Astrocyte (in vitro differentiated cells and primary cell): Measurements from ENCODE around the gene RAB3IL1.

ENCODE experiments used
- CTCF ChIP-seq: IDR thresholded peaks from 2 replicates; pipeline ENCODE4 v1.5.1; 2011; ENCODE audit warnings: low read depth, mild to moderate bottlenecking, inconsistent platforms, low read length, moderate library complexity; ENCODE audit not compliant: insufficient read depth
- EZH2 ChIP-seq: IDR thresholded peaks from 2 replicates; pipeline ENCODE4 v1.6.1; 2012; ENCODE audit warnings: mild to moderate bottlenecking, low read length, inconsistent platforms; ENCODE audit not compliant: insufficient read depth

- no peak for TF ChIP-seq CTCF
- TF ChIP-seq EZH2 = no peak
Observed at GRCh38 chr11:61874377-61874809, 43.0 kb downstream of the RAB3IL1 start.
